HEK293T (cell line): ENCODE results near the gene RELT.

Experiments
- ARNT ChIP-seq: fragments of 450-650 bp; IDR thresholded peaks from 2 replicates; pipeline ENCODE4 v1.6.1; 2017; ENCODE audit warnings: mild to moderate bottlenecking
- BHLHE40 ChIP-seq: fragments of 450-650 bp; IDR thresholded peaks from 2 replicates; pipeline ENCODE4 v1.6.1; 2016; ENCODE audit warnings: mild to moderate bottlenecking, moderate library complexity, borderline replicate concordance
- ELF4 ChIP-seq: fragments of 450-650 bp; IDR thresholded peaks from 2 replicates; pipeline ENCODE4 v1.6.1; 2017; ENCODE audit warnings: antibody characterized with exemption
- FOXM1 ChIP-seq: fragments of 450-650 bp; IDR thresholded peaks from 2 replicates; pipeline ENCODE4 v1.6.1; 2017; ENCODE audit warnings: mild to moderate bottlenecking, borderline replicate concordance
- HDGF ChIP-seq: fragments of 450-650 bp; IDR thresholded peaks from 2 replicates; pipeline ENCODE4 v1.6.1; 2017; ENCODE audit warnings: antibody characterized with exemption, borderline replicate concordance
- NFRKB ChIP-seq: fragments of 450-650 bp; IDR thresholded peaks from 2 replicates; pipeline ENCODE4 v1.6.1; 2016; ENCODE audit warnings: mild to moderate bottlenecking, moderate library complexity
- SP1 ChIP-seq: fragments of 450-650 bp; IDR thresholded peaks from 2 replicates; pipeline ENCODE4 v1.6.1; 2017
- ZNF384 ChIP-seq: fragments of 450-650 bp; IDR thresholded peaks from 2 replicates; pipeline ENCODE4 v1.6.1; 2016

DNA sequence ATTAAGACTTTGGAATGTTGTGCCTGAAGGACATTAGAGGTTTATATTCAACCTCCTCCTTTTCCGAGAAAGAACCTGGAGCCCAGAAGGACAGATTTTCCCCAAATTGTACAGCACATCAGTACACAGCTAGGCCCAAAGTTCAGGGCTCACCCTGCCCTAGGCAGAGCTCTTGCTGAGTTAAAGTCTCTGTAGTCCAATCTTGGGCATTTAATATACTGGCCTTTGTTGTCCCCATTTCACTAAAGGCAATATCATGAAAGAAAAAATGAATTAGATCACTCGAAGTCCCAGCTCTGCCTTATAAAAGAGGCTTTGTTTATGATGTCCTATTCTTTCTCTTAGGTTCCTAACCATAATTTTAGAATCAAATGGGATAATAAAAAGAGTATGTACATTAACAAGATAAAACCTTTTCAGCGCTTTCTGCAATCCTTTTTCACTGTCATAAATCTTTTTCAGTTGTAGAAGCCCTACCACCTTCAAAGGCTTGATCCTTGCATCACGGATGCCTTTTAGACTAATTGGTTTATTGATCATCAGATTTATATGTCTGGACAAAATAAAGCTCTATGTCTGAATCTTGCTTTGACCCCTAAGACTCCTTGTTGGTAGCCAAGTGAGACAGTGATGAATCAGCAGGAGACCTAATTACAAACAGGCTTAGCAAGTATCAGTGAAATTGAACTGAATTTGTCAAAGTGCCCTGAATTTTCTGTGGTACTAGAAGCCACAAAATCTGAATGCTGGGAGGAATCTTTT lies 39.8 kb downstream of the RELT start:
- no peak for TF ChIP-seq SP1
- no peak for TF ChIP-seq BHLHE40
- TF ChIP-seq ELF4 = no peak
- TF ChIP-seq FOXM1 = no peak
- no peak for TF ChIP-seq ZNF384
- TF ChIP-seq ARNT = no peak
- no peak for TF ChIP-seq NFRKB
- no peak for TF ChIP-seq HDGF
